Cardiac fibroblast (primary cell): Measurements from ENCODE around the gene NDUFC1.

ENCODE experiments used
- DNase-seq, 2 donors: peaks; one replicate each; pipeline versions ENCODE4 v3.0.0 to v3.0.0-alpha.2; 2010; ENCODE audit warnings: low read depth in 2 of 2
- H3K4me3 ChIP-seq, 2 donors: replicated peaks in 1 of 2; 1 replicate in 1 of 2; 2 replicates in 1 of 2; pipeline ENCODE4 v1.5.1; 2011; ENCODE audit warnings: low read depth in 2 of 2, low read length in 2 of 2, mild to moderate bottlenecking in 2 of 2, moderate library complexity in 1 of 2
- CTCF ChIP-seq: IDR thresholded peaks from one replicate; pipeline ENCODE4 v1.5.1; 2011; ENCODE audit warnings: low read depth, mild to moderate bottlenecking, low read length, inconsistent platforms

Gene NDUFC1

DNA sequence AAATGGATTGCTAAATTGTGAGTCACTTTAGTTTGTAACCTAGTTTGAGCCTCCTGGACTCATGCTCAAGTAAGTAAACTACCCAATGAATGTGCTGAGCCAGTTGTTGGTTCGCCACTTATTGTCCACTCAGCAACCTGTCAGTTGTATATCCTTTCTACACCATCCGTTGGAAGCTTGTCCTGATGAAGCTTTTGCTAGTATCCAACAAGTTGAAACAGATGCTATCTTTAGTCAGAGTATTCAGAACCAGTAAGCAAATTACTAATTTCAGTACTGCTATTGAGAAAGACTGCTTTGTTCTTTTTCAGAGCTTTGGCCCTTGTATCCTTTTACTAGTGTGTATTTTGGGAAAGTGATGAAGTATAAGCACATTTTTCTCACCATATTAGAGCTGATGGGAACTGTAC, 5.3 kb downstream of the NDUFC1 start:
- no peak overlapping the region for H3K4me3 ChIP-seq
- peak; percentile 12 to 46 for DNase-seq
- no peak for TF ChIP-seq CTCF

DNA sequence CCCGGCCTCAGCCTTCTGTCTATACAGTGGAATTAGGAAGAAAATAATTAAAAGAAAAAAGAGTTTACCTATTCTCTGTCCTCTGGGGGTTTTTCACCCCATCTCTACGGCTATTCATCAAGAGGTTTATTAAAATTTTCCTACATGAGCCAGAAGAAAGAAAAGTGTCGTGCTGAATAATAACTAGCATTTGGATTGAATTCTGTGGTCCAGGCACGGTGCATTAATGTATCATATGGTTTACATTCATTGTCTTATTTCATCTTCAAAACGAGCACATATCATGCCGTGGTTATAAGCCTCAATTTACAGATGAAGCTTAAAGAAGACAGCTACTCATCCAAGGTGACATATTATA, 6.4 kb downstream of the NDUFC1 start:
- no peak for DNase-seq
- H3K4me3 ChIP-seq: peak overlapping the region; percentile 70 to 80
- TF ChIP-seq CTCF: no peak

GRCh38 chr4:139295206-139295941, 6.9 kb downstream of the NDUFC1 start:
- H3K4me3 ChIP-seq: peak overlapping the region; percentile 70 to 80
- peak; percentile 95 to 96 for DNase-seq
- peak; percentile 93 for TF ChIP-seq CTCF

DNA sequence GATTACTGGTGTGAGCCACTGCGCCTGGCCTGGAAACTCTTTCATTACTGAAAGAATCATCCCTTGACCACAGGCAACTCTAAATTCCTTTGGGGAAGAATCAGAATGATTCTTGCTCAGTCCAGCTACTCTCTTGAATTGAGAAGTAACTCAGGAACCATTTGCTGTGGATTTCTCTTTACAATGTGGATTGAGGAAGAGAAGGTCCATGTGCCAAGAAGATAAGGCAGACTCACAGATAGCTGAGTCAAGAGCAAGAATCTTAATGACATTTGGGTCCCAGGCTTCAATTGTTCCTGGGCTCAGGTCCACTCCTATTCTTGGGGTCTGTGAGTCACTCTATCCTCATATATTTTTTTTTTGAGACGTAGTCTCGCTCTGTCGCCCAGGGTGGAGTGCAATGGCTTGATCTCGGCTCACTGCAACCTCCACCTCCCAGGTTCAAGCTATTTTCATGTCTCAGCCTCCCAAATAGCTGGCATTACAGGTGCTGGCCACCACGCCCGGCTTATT, 16.0 kb downstream of the NDUFC1 start:
- no peak for TF ChIP-seq CTCF
- H3K4me3 ChIP-seq: no peak overlapping the region

GRCh38 chr4:139282721-139283075, 19.6 kb downstream of the NDUFC1 start:
- peak in 1 of 2 donors; percentile 16 for DNase-seq
- no peak for TF ChIP-seq CTCF
- no peak overlapping the region for H3K4me3 ChIP-seq

More for the DNA sequence above, 16.0 kb downstream of the NDUFC1 start:
- peak in 1 of 2 donors; percentile 15 for DNase-seq

DNA sequence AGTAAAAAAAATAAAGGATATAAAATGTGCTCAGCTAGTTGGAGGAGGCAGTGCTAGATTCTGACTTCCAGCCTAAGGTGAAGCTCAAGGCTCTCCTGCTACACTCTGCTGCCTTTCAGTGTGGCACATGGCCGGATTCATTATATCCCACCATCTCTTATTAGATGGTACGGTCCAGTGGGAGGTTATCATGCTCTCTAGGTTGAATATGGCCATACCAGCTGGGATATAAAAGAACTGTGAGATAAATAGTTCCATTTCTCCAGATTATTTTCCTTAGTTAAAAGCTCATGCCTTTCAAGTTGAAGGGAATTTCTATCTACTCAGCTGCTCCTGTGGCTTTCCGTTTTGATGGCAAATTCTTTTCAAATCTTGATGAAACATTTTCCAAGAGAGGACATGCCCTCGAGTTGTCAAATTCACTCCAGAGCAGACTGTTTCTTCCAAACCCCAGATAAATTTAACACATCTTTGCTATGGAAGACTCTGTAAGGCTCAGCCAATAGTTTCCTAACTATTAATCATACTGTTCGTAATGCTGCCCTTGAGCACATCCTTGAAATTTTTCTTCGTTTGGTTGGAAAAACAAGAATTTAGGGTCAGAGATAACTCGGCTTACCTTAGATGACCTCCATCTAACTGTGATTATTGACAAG, 20.1 kb downstream of the NDUFC1 start:
- peak; percentile 24 to 41 for DNase-seq
- TF ChIP-seq CTCF: no peak
- no peak overlapping the region for H3K4me3 ChIP-seq
